ENCODE measurements around the gene SSX7.
"Not testable (repeated sequence)": the region's sequence is repeated elsewhere in the genome, so short reads cannot be mapped to it uniquely, and the experiment has no call there.

GRCh38 chrX:52650676-52651075 lies 4.0 kb downstream of the SSX7 start:
- TF ChIP-seq CTCF (IDR thresholded peaks at IDR 0.05; ENCODE audit: low read depth, low read length, poor library complexity, severe bottlenecking); EZH2phosphoT487 (IDR thresholded peaks at IDR 0.05; ENCODE audit: borderline replicate concordance, low read length): not testable (repeated sequence)
